ENCODE measurements around the gene AHCY.
A peak's percentile ranks its signal among the peaks of the same experiment; 100 is the strongest.

Gene AHCY

GRCh38 chr20:34311118-34312023 lies 8.2 kb upstream of the AHCY start:
- TF ChIP-seq CTCF (IDR thresholded peaks at IDR 0.05) = no peak
- peaks cover 0 to 20% (median 16%) of the 10 kb centered on the region in 4 donors for H3K4me1 ChIP-seq
- no peak for DNase-seq
- intact Hi-C loops (cut with DNase I; ENCODE audit: low total_unique reads) = loop anchor here (5.0 kb wide), 1 partner anchor 211 kb away; no protein-coding TSS in a partner anchor
- H3K9me3 ChIP-seq = no peaks in the 10 kb centered on the region
- H3K27me3 ChIP-seq = peaks cover 0 to 13% of the 10 kb centered on the region in 2 donors
- H3K36me3 ChIP-seq = no peaks in the 10 kb centered on the region
- no peak overlapping the region for H3K27ac ChIP-seq
- H3K4me3 ChIP-seq = peak overlapping the region in 1 of 2 donors; percentile 14

- peaks cover 0 to 13% of the 10 kb centered on the region in 2 donors for H3K27me3 ChIP-seq
- H3K4me3 ChIP-seq = no peak overlapping the region
- peaks cover 0 to 20% (median 16%) of the 10 kb centered on the region in 4 donors for H3K4me1 ChIP-seq
- no peaks in the 10 kb centered on the region for H3K36me3 ChIP-seq
- no peaks in the 10 kb centered on the region for H3K9me3 ChIP-seq
- no peak overlapping the region for H3K27ac ChIP-seq
- no peak for TF ChIP-seq CTCF (IDR thresholded peaks at IDR 0.05)
- DNase-seq = no peak
- intact Hi-C loops (cut with DNase I; ENCODE audit: low total_unique reads) = loop anchor here (5.0 kb wide), 1 partner anchor 212 kb away; no protein-coding TSS in a partner anchor
These were observed 7.4 kb upstream of the AHCY start for GRCh38 chr20:34310481-34311117.

GRCh38 chr20:34309691-34310090 lies 6.5 kb upstream of the AHCY start:
- no peak for TF ChIP-seq CTCF (IDR thresholded peaks at IDR 0.05)
- no peak overlapping the region for H3K27ac ChIP-seq
- H3K36me3 ChIP-seq = no peaks in the 10 kb centered on the region
- peaks cover 0 to 13% of the 10 kb centered on the region in 2 donors for H3K27me3 ChIP-seq
- no peaks in the 10 kb centered on the region for H3K9me3 ChIP-seq
- intact Hi-C loops (cut with DNase I; ENCODE audit: low total_unique reads) = loop anchor here (5.0 kb wide), 1 partner anchor 213 kb away; no protein-coding TSS in a partner anchor
- no peak overlapping the region for H3K4me3 ChIP-seq
- DNase-seq = no peak
- peaks cover 0 to 20% (median 16%) of the 10 kb centered on the region in 4 donors for H3K4me1 ChIP-seq

GRCh38 chr20:34305333-34306230 lies 2.4 kb upstream of the AHCY start:
- TF ChIP-seq CTCF (IDR thresholded peaks at IDR 0.05) = no peak
- no peak overlapping the region for H3K4me3 ChIP-seq
- H3K27ac ChIP-seq = no peak overlapping the region
- no peak for DNase-seq
- H3K4me1 ChIP-seq = peaks cover 0 to 18% (median 14%) of the 10 kb centered on the region in 4 donors
- intact Hi-C loops (cut with DNase I; ENCODE audit: low total_unique reads) = no loop called here
- no peaks in the 10 kb centered on the region for H3K9me3 ChIP-seq
- no peaks in the 10 kb centered on the region for H3K27me3 ChIP-seq
- no peaks in the 10 kb centered on the region for H3K36me3 ChIP-seq

- intact Hi-C loops (cut with DNase I; ENCODE audit: low total_unique reads) = loop anchor here (5.0 kb wide), 1 partner anchor 410 kb away; no protein-coding TSS in a partner anchor
- peak overlapping the region; percentile 65 to 75 for H3K4me3 ChIP-seq
- no peaks in the 10 kb centered on the region for H3K27me3 ChIP-seq
- no peaks in the 10 kb centered on the region for H3K36me3 ChIP-seq
- TF ChIP-seq CTCF (IDR thresholded peaks at IDR 0.05) = no peak
- peaks cover 0 to 18% (median 14%) of the 10 kb centered on the region in 4 donors for H3K4me1 ChIP-seq
- no peak for DNase-seq
- H3K9me3 ChIP-seq = no peaks in the 10 kb centered on the region
- peak overlapping the region; percentile 85 to 90 for H3K27ac ChIP-seq
These were observed 838 bp downstream of the AHCY start for GRCh38 chr20:34302312-34302722.

Measured in tibial artery (tissue), 4 donors.